CD4-positive, alpha-beta T cell treated with Interleukin-10 for 1 hour (primary cell): Measurements from ENCODE around the gene TPSB2.

ENCODE experiments used
- DNase-seq: peaks from one replicate; pipeline ENCODE4 v3.0.0-alpha.2; 2020

The TPSB2 gene

GRCh38 chr16:1181404-1182315, 48.3 kb downstream of the TPSB2 start:
- no peak for DNase-seq

DNA sequence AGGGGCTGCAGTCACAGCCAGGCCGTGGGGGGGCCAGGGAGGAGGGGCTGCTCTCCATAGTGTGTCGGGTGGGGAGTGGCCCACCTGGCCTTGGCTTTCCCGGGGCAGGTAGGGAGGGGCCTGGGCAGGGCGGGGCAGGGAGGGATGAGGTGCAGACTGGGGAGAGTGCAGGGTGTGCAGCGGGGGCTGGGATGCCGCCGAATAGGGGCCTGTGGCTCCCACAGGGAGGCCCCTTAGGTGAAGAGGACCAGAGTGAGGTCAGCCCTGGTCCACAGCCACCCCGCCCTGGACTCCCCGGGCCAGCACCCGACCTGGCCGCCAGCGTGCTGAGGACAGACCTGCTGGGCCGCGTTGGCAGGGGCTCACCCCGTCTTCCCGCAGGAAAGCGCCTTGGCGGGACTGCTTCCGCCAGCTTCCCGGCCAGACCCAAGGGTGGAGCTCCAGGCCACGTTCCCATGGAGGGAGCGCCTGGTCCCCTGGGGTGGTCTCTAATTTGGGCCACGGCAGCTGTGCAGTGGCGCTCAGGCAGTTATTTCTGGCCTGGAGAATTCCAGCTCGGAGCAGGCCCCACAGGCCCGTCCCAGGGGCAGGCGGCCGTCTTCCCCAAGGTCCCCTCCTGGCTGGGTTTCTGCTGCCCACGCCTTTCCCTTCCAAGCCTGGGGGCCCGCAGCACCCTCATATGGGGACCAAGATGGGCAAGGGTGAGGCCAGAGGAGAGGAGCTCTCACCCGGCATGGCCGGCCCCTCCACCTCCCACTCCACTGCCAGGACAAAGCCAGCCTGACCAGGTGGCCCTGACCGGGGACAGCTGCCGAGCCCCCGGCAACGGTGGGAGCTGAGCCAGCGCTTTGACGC, 49.2 kb downstream of the TPSB2 start:
- DNase-seq = no peak
